ENCODE data around the gene DHDH.
"Not testable (repeated sequence)": the region's sequence is repeated elsewhere in the genome, so short reads cannot be mapped to it uniquely, and the experiment has no call there.

The DHDH gene

DNA sequence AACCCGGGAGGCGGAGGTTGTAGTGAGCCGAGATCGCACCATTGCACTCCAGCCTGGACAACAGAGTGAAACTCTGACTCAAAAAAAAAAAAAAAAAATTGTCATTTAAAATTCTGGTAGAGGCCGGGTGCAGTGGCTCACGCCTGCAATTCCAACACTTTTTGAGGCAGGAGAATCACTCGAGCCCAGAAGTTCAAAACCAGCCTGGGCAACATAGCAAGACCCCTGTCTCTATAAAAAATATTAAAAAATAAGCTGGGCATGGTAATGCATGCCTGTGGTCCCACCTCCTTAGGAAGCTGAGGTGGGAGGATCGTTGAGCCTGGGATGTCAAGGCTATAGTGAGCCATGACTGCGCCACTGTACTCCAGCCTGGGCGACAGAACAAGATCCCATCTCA is 27.2 kb upstream of the DHDH start:
- CTCF ChIA-PET: interaction anchor here (0.7 kb wide), 1 partner anchor 65 kb away, joined by 4 read pairs; no protein-coding TSS in a partner anchor
- H3K27ac ChIP-seq: no peak overlapping the region
- DNase-seq (ENCODE audit: low spot score): no peak
- POLR2A ChIA-PET (ENCODE audit: low non-redundant PET): no interaction called here
- TF ChIP-seq, protein P1, sequence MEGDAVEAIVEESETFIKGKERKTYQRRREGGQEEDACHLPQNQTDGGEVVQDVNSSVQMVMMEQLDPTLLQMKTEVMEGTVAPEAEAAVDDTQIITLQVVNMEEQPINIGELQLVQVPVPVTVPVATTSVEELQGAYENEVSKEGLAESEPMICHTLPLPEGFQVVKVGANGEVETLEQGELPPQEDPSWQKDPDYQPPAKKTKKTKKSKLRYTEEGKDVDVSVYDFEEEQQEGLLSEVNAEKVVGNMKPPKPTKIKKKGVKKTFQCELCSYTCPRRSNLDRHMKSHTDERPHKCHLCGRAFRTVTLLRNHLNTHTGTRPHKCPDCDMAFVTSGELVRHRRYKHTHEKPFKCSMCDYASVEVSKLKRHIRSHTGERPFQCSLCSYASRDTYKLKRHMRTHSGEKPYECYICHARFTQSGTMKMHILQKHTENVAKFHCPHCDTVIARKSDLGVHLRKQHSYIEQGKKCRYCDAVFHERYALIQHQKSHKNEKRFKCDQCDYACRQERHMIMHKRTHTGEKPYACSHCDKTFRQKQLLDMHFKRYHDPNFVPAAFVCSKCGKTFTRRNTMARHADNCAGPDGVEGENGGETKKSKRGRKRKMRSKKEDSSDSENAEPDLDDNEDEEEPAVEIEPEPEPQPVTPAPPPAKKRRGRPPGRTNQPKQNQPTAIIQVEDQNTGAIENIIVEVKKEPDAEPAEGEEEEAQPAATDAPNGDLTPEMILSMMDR (conservative IDR thresholded peaks at IDR 0.05; ENCODE audit: low read depth): no peak

DNA sequence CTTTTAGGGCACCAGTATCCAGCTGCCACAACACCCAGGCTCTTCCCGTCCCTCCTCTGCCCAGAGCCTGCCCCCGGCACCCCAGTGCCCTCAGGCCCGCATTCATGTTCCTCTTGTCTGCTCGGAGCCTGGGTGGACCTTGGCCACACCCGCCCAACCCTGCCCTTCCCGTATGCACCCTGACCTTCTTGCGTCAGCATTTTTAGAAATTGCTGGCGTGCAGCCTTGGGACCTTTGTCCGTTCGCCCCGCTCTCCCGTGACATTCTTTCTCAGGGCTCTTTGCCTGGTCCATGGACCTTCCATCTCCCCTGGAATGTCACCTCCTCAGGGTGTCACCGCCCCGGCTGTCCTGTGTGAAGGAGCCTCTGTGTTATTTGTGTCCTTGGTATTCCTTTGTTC is 25.8 kb upstream of the DHDH start:
- ChIA-PET POLR2A (ENCODE audit: low non-redundant PET) (no interaction called here), CTCF (no interaction called here)
- DNase-seq (ENCODE audit: low spot score): no peak
- TF ChIP-seq, protein P1 (conservative IDR thresholded peaks at IDR 0.05; ENCODE audit: low read depth): no peak
- peak overlapping the region; percentile 32 for H3K27ac ChIP-seq

DNA sequence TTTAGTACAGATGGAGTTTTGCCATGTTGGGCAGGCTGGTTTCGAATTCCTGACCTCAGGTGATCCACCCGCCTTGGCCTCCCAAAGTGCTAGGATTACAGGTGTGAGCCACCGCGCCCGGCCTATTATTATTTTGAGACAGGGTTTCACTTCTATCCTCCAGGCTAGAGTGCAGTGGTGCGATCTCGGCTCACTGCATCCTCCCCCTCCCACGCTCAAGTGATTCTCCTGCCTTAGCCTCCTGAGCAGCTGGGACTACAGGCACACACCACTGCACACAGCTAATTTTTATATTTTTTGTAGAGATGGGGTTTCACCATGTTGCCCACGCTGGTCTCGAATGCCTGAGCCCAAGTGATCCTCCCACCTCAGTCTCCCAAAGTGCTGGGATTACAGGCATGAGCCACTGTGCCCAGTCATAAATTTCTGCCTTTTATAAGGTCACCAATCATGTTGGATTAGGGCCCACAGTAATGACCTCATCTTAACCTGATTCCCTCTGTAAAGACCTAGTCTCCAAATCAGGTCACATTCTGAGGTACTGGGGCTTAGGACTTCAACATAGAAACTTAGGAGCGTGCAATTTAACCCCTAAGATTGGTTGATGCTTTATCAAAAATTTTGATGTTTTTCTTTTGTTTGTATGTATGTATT is 23.9 kb upstream of the DHDH start:
- DNase-seq (ENCODE audit: low spot score); POLR2A ChIA-PET (ENCODE audit: low non-redundant PET); CTCF ChIA-PET: not testable (repeated sequence)
- peak overlapping the region; percentile 32 for H3K27ac ChIP-seq

DNA sequence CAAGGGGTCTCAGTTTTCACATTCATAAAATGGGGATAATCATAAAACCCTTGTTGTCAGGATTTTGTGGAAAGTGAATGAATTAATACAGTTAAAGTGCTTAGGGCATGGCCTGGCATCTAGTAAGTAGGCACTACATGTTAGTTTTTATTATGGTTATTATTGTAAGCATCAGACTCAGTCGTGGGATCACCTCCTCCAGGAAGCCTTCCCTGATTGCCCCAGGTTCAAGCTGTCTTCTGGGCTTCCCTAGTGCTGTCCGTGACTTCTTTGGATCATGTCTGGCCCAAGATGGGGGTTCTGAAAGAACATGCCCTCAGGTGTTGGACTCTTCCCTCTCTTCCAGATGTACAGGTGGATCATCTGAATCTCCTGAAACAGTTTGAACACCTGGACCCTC is 22.7 kb upstream of the DHDH start:
- POLR2A ChIA-PET (ENCODE audit: low non-redundant PET): interaction anchor here (0.5 to 0.7 kb wide), 2 partner anchors 30 to 55 kb away, joined by 4 to 11 read pairs; no protein-coding TSS in a partner anchor
- CTCF ChIA-PET: no interaction called here
- H3K27ac ChIP-seq: no peak overlapping the region
- no peak for DNase-seq (ENCODE audit: low spot score)
- TF ChIP-seq, protein P1 (conservative IDR thresholded peaks at IDR 0.05; ENCODE audit: low read depth): no peak

DNA sequence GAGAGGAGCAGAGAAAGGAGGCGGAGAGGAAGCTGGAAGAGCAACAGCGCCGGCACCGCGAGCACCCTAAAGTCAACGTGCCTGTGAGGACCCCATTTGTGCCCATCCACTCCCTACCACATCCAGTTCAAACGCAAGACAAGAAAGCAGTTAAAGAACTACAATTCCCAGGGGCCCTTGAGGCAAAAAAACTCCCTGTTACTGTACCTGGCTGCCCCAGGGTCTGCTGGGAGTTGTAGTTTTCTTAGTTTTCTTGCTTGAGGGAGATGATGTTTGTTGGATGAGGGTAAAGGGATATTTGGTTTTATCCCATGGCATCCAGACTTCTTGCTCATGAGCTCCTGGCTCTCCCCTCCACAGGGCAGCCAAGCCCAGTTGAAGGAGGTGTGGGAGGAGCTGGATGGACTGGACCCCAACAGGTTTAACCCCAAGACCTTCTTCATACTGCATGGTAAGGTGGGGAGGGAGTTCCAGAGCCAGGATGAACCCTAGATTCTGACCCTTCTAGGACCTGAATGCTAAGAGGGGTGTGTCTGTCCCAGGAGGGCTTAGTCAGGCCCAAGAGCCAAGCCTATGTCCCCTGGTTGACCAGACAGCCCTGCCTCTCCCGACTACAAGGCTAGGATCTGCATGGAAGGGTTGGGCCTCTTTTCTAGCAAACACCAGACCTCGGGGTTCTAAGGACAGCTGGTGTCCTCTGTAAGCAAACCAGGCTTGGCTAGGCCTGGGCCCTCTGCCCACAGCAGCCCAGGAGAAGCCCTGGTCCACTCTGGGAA is 20.2 kb upstream of the DHDH start:
- no peak for DNase-seq (ENCODE audit: low spot score)
- ChIA-PET CTCF (interaction anchor here (0.9 kb wide), 1 partner anchor 57 kb away, joined by 3 read pairs; no protein-coding TSS in a partner anchor), POLR2A (ENCODE audit: low non-redundant PET) (no interaction called here)
- 0 out of 2 replicates have a peak overlapping the region, but pooled peaks have one; percentile 7 for H3K27ac ChIP-seq
- TF ChIP-seq, protein P1 (conservative IDR thresholded peaks at IDR 0.05; ENCODE audit: low read depth): no peak

DNA sequence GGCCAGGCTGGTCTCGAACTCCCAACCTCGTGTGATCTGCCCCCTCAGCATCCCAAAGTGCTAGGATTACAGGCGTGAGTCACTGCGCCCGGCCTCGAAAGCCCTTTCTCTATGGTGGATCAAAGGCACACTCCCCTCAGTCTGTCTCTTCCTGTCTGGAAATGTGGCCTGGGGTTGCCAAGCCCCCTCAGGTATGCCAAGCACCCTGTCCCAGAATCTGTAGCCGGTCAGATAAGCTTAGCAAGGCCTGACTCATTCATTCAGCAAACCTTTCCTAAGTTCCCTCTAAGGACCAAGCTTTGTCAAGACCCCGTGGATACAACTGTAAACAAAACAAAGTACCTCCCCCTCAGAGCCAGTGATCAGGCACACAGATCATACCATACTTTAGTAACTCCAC is 19.3 kb upstream of the DHDH start:
- TF ChIP-seq, protein P1 (conservative IDR thresholded peaks at IDR 0.05; ENCODE audit: low read depth): no peak
- no peak overlapping the region for H3K27ac ChIP-seq
- ChIA-PET POLR2A (ENCODE audit: low non-redundant PET) (no interaction called here), CTCF (interaction anchor here (0.6 kb wide), 1 partner anchor 18 kb away, joined by 3 read pairs; no protein-coding TSS in a partner anchor)
- DNase-seq (ENCODE audit: low spot score): no peak

DNA sequence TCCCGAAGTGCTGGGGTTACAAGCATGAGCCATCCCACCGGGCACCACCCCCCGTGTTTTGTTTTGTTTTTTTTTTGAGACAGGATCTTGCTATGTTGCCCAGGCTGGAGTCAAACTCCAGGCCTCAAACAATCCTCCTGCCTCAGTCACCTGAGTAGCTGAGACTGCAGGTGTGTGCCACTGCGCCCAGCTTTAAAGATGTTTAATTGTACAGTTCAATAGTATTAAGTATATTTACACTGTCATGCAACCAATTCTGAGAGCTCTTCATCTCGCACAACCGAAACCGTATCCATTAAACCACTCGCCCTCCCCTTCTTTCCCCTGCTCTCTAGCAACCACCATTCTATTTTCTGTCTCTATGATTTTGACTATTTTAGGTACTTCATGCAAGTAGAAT is 17.7 kb upstream of the DHDH start:
- H3K27ac ChIP-seq: no peak overlapping the region; the same call in 1 of the 2 replicates
- POLR2A ChIA-PET (ENCODE audit: low non-redundant PET): no interaction called here
- DNase-seq (ENCODE audit: low spot score): no peak
- CTCF ChIA-PET: no interaction called here
- TF ChIP-seq, protein P1 (conservative IDR thresholded peaks at IDR 0.05; ENCODE audit: low read depth): no peak
